ENCODE measurements around the gene CATSPER3. TPM values are rescaled to one million over a fixed set of nuclear protein-coding genes. Genes with fewer than 3 reads are reported as not detected.

CATSPER3 gene
- total RNA-seq, 2 donors from 2014 or later: 0.82 to 0.85 TPM

GRCh38 chr5:134958755-134959154 is 9.0 kb upstream of the CATSPER3 start:
- intact Hi-C loops (cut with DNase I): no loop called here
- no peak for TF ChIP-seq CTCF (IDR thresholded peaks at IDR 0.05)
- no peaks in the 10 kb centered on the region for H3K36me3 ChIP-seq
- H3K4me1 ChIP-seq: no peaks in the 10 kb centered on the region
- H3K9ac ChIP-seq (ENCODE audit: low read depth in 2 of 2, low read length in 2 of 2): no peak overlapping the region
- H3K9me3 ChIP-seq: no peaks in the 10 kb centered on the region
- no peak for DNase-seq
- H3K27me3 ChIP-seq: no peaks in the 10 kb centered on the region
- no peak overlapping the region for H3K4me3 ChIP-seq
- H3K27ac ChIP-seq: no peak overlapping the region

GRCh38 chr5:134963098-134963497 is 4.6 kb upstream of the CATSPER3 start:
- no peak overlapping the region for H3K9ac ChIP-seq (ENCODE audit: low read depth in 2 of 2, low read length in 2 of 2)
- no peak overlapping the region for H3K27ac ChIP-seq
- no peak for TF ChIP-seq CTCF (IDR thresholded peaks at IDR 0.05)
- H3K4me1 ChIP-seq: no peaks in the 10 kb centered on the region
- H3K9me3 ChIP-seq: no peaks in the 10 kb centered on the region
- no peaks in the 10 kb centered on the region for H3K27me3 ChIP-seq
- DNase-seq: no peak
- no peak overlapping the region for H3K4me3 ChIP-seq
- intact Hi-C loops (cut with DNase I): no loop called here
- no peaks in the 10 kb centered on the region for H3K36me3 ChIP-seq

GRCh38 chr5:134964359-134965270 is 3.1 kb upstream of the CATSPER3 start:
- H3K27ac ChIP-seq: no peak overlapping the region
- no peak for TF ChIP-seq CTCF (IDR thresholded peaks at IDR 0.05)
- no peak overlapping the region for H3K4me3 ChIP-seq
- intact Hi-C loops (cut with DNase I): no loop called here
- H3K9me3 ChIP-seq: no peaks in the 10 kb centered on the region
- no peak for DNase-seq
- no peaks in the 10 kb centered on the region for H3K36me3 ChIP-seq
- no peaks in the 10 kb centered on the region for H3K4me1 ChIP-seq
- no peak overlapping the region for H3K9ac ChIP-seq (ENCODE audit: low read depth in 2 of 2, low read length in 2 of 2)
- H3K27me3 ChIP-seq: no peaks in the 10 kb centered on the region

- H3K9ac ChIP-seq (ENCODE audit: low read depth in 2 of 2, low read length in 2 of 2): no peak overlapping the region
- intact Hi-C loops (cut with DNase I): no loop called here
- no peaks in the 10 kb centered on the region for H3K4me1 ChIP-seq
- no peak for TF ChIP-seq CTCF (IDR thresholded peaks at IDR 0.05)
- no peak overlapping the region for H3K27ac ChIP-seq
- H3K4me3 ChIP-seq: no peak overlapping the region
- no peaks in the 10 kb centered on the region for H3K27me3 ChIP-seq
- no peak for DNase-seq
- no peaks in the 10 kb centered on the region for H3K36me3 ChIP-seq
- H3K9me3 ChIP-seq: no peaks in the 10 kb centered on the region
Measured at GRCh38 chr5:134965271-134965825, 2.4 kb upstream of the CATSPER3 start.

- intact Hi-C loops (cut with DNase I): no loop called here
- no peaks in the 10 kb centered on the region for H3K4me1 ChIP-seq
- H3K9ac ChIP-seq (ENCODE audit: low read depth in 2 of 2, low read length in 2 of 2): no peak overlapping the region
- TF ChIP-seq CTCF (IDR thresholded peaks at IDR 0.05): no peak
- H3K9me3 ChIP-seq: no peaks in the 10 kb centered on the region
- H3K4me3 ChIP-seq: no peak overlapping the region
- no peak overlapping the region for H3K27ac ChIP-seq
- no peak for DNase-seq
- no peaks in the 10 kb centered on the region for H3K36me3 ChIP-seq
- no peaks in the 10 kb centered on the region for H3K27me3 ChIP-seq
Measured at GRCh38 chr5:134968055-134968454, 348 bp downstream of the CATSPER3 start.

Data from colonic mucosa (tissue), 4 donors.